ENCODE measurements around the gene SGSM2.
A peak's percentile ranks its signal among the peaks of the same experiment; 100 is the strongest.

Gene SGSM2

GRCh38 chr17:2366747-2367494 is 29.6 kb downstream of the SGSM2 start:
- TF ChIP-seq, protein P1, sequence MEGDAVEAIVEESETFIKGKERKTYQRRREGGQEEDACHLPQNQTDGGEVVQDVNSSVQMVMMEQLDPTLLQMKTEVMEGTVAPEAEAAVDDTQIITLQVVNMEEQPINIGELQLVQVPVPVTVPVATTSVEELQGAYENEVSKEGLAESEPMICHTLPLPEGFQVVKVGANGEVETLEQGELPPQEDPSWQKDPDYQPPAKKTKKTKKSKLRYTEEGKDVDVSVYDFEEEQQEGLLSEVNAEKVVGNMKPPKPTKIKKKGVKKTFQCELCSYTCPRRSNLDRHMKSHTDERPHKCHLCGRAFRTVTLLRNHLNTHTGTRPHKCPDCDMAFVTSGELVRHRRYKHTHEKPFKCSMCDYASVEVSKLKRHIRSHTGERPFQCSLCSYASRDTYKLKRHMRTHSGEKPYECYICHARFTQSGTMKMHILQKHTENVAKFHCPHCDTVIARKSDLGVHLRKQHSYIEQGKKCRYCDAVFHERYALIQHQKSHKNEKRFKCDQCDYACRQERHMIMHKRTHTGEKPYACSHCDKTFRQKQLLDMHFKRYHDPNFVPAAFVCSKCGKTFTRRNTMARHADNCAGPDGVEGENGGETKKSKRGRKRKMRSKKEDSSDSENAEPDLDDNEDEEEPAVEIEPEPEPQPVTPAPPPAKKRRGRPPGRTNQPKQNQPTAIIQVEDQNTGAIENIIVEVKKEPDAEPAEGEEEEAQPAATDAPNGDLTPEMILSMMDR (IDR thresholded peaks at IDR 0.05; ENCODE audit: insufficient read depth, low read depth, low read length, missing control alignments): peak; percentile 31

GRCh38 chr17:2368359-2368758 is 31.1 kb downstream of the SGSM2 start:
- no peak for DNase-seq (ENCODE audit: low read depth)

More at GRCh38 chr17:2366747-2367494, 29.6 kb downstream of the SGSM2 start:
- no peak overlapping the region for H3K4me3 ChIP-seq (ENCODE audit: low read length)
- no peak for DNase-seq (ENCODE audit: low read depth)

DNA sequence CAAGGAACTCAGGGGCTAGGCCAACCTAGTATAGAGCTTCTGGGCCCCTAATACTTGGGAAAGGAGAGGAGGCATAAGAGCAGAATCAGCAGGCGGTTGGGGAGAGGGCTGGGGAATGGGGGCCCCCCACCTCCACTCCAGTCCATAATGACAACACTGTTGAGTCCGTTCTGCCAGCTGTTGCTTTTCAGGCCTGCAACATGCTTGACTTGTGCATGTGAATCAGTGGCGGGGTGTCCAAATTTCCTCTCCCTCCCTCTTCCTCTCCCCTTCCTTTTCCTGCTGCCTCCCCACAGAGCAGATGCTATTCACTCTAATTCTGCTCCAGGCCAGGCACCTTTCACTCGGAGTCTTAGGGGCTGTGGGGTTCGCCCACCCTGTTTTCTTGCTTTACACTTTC is 31.7 kb downstream of the SGSM2 start:
- no peak overlapping the region for H3K4me3 ChIP-seq (ENCODE audit: low read length)
- DNase-seq (ENCODE audit: low read depth): no peak
- TF ChIP-seq, protein P1 (IDR thresholded peaks at IDR 0.05; ENCODE audit: insufficient read depth, low read depth, low read length, missing control alignments): no peak

More at GRCh38 chr17:2368359-2368758, 31.1 kb downstream of the SGSM2 start:
- no peak overlapping the region for H3K4me3 ChIP-seq (ENCODE audit: low read length)
- TF ChIP-seq, protein P1 (IDR thresholded peaks at IDR 0.05; ENCODE audit: insufficient read depth, low read depth, low read length, missing control alignments): no peak

- no peak overlapping the region for H3K4me3 ChIP-seq (ENCODE audit: low read length)
- DNase-seq (ENCODE audit: low read depth): no peak
- TF ChIP-seq, protein P1 (IDR thresholded peaks at IDR 0.05; ENCODE audit: insufficient read depth, low read depth, low read length, missing control alignments): no peak
Measured at GRCh38 chr17:2369551-2370210, 32.4 kb downstream of the SGSM2 start.

DNA sequence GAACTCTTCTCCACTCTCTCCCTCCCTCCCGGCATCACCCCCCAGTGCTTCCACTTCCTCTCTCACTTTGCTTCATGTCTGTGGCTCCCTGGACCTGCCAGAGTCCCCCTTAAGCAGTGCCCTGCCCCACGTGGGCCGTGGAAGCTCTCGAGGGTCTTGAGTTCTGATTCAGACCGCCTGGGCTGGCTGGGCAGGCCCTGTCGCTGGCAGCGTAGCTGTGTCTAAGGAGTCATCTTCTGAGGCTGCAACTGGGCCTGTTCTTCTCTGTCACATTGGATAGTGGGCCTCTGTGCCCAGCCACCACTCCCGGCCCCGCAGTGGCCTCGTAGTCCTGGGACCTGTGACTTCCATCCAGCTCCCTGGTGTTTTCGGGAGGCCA is 32.9 kb downstream of the SGSM2 start:
- TF ChIP-seq, protein P1 (IDR thresholded peaks at IDR 0.05; ENCODE audit: insufficient read depth, low read depth, low read length, missing control alignments): no peak
- no peak overlapping the region for H3K4me3 ChIP-seq (ENCODE audit: low read length)
- DNase-seq (ENCODE audit: low read depth): no peak

- DNase-seq (ENCODE audit: low read depth): no peak
- TF ChIP-seq, protein P1 (IDR thresholded peaks at IDR 0.05; ENCODE audit: insufficient read depth, low read depth, low read length, missing control alignments): no peak
- H3K4me3 ChIP-seq (ENCODE audit: low read length): no peak overlapping the region
Measured at GRCh38 chr17:2371183-2372130, 34.2 kb downstream of the SGSM2 start.

All from epithelial cell of esophagus (primary cell).